Kidney (tissue), 14 donors: Measurements from ENCODE around the gene CREB3L2. TPM values are rescaled to one million over a fixed set of nuclear protein-coding genes. Genes with fewer than 3 reads are reported as not detected.

ENCODE experiments used
- DNase-seq, 5 donors: peaks; one replicate each; pipeline ENCODE4 v3.0.0-alpha.2; 2013 to 2020
- FAIRE-seq: peaks from 2 replicates; lab custom pipeline; 2012; peaks lifted over from hg19 to GRCh38; lab: Jason Lieb, UNC
- H3K27ac ChIP-seq, 2 donors: one replicate each; pipeline ENCODE4 v1.7.0; 2013; ENCODE audit warnings: low read depth in 2 of 2, low read length in 2 of 2, inconsistent platforms in 1 of 2
- H3K27me3 ChIP-seq: one replicate; pipeline ENCODE4 v1.7.1; 2013; ENCODE audit warnings: low read length, inconsistent platforms; ENCODE audit not compliant: control insufficient read depth, insufficient read depth
- H3K36me3 ChIP-seq, 3 donors: one replicate each; pipeline versions ENCODE4 v1.7.0 to v1.7.1; 2013; ENCODE audit warnings: low read length in 3 of 3, control low read depth in 1 of 3, inconsistent platforms in 1 of 3; ENCODE audit not compliant: insufficient read depth in 3 of 3, control insufficient read depth in 2 of 3
- H3K4me1 ChIP-seq, 3 donors: one replicate each; pipeline versions ENCODE4 v1.7.0 to v1.7.1; 2013; ENCODE audit warnings: low read length in 3 of 3, inconsistent platforms in 1 of 3, low read depth in 1 of 3; ENCODE audit not compliant: control insufficient read depth in 2 of 3, insufficient read depth in 2 of 3
- H3K4me3 ChIP-seq, 3 donors: one replicate each; pipeline versions ENCODE4 v1.7.0 to v1.8.1; 2013; ENCODE audit warnings: low read length in 3 of 3, control low read depth in 1 of 3, inconsistent platforms in 1 of 3
- H3K9ac ChIP-seq, 3 donors: one replicate each; pipeline versions ENCODE4 v1.7.0 to v1.7.1; 2013; ENCODE audit warnings: low read length in 3 of 3, control low read depth in 1 of 3, inconsistent platforms in 1 of 3
- H3K9me3 ChIP-seq, 3 donors: one replicate each; pipeline versions ENCODE4 v1.7.0 to v1.7.1; 2013; ENCODE audit warnings: low read length in 3 of 3, control low read depth in 1 of 3, inconsistent platforms in 1 of 3; ENCODE audit not compliant: control insufficient read depth in 2 of 3, insufficient read depth in 1 of 3
- intact Hi-C: fragments of 100-400 bp; cut with DNase I; formaldehyde crosslinking; loops from one replicate; pipeline ENCODE4 v1.11.1; 2022
- polyA plus RNA-seq: library from polyadenylated mRNA; stranded (reverse); fragments of 350-450 nt; fragmentation: Illumina TruSeq; extraction: RNeasy Lipid Tissue Mini Kit (QIAGEN cat#74804); gene quantifications from one replicate; pipeline ENCODE4 v1.2.3, GENCODE V29; 2014; ENCODE audit warnings: low read depth, low replicate concordance; ENCODE audit not compliant: insufficient read depth
- total RNA-seq: library from RNA; stranded (reverse); fragmentation: NEBNext Ultra II Directional; extraction: Animal tissue kit (Norgen Biotek cat#: 25700); gene quantifications from one replicate; pipeline ENCODE4 v1.2.1, GENCODE V29; 2021
- TF ChIP-seq, protein P1 (sequence below): IDR thresholded peaks from 3 replicates; pipeline ENCODE4 v1.5.1; 2012; ENCODE audit warnings: mild to moderate bottlenecking, moderate library complexity, borderline replicate concordance; ENCODE audit not compliant: insufficient read depth; ENCODE audit errors: extremely low read depth
- donor health status: control.
- donor health status: control.
- donor health status: control.
- donor health status: control.
- donor health status: control.
- donor health status: DM: yes; HTN: yes; CAD: no.
- donor health status: Normal renal cell carcinoma (clear cell type).

CREB3L2 gene
- total and polyA plus RNA-seq, 2 donors from 2014 or later = 18.5 to 114 TPM

- TF ChIP-seq, protein P1, sequence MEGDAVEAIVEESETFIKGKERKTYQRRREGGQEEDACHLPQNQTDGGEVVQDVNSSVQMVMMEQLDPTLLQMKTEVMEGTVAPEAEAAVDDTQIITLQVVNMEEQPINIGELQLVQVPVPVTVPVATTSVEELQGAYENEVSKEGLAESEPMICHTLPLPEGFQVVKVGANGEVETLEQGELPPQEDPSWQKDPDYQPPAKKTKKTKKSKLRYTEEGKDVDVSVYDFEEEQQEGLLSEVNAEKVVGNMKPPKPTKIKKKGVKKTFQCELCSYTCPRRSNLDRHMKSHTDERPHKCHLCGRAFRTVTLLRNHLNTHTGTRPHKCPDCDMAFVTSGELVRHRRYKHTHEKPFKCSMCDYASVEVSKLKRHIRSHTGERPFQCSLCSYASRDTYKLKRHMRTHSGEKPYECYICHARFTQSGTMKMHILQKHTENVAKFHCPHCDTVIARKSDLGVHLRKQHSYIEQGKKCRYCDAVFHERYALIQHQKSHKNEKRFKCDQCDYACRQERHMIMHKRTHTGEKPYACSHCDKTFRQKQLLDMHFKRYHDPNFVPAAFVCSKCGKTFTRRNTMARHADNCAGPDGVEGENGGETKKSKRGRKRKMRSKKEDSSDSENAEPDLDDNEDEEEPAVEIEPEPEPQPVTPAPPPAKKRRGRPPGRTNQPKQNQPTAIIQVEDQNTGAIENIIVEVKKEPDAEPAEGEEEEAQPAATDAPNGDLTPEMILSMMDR = no peak
- Histone ChIP-seq H3K4me3 (no peak overlapping the region), H3K27ac (no peak overlapping the region), H3K36me3 (peaks cover 3 to 24% (median 21%) of the 10 kb centered on the region in 3 donors), H3K27me3 (no peaks in the 10 kb centered on the region), H3K9me3 (no peaks in the 10 kb centered on the region), H3K9ac (no peak overlapping the region), H3K4me1 (no peaks in the 10 kb centered on the region)
- intact Hi-C loops = no loop called here
- DNase-seq (no peak), FAIRE-seq (no peak)
These were observed 113.6 kb downstream of the CREB3L2 start for GRCh38 chr7:137888241-137888640.

GRCh38 chr7:137886746-137887145 is 115.1 kb downstream of the CREB3L2 start:
- Histone ChIP-seq H3K27ac (no peak overlapping the region), H3K9me3 (no peaks in the 10 kb centered on the region), H3K36me3 (peaks cover 10 to 31% (median 27%) of the 10 kb centered on the region in 3 donors), H3K9ac (no peak overlapping the region), H3K27me3 (no peaks in the 10 kb centered on the region), H3K4me3 (no peak overlapping the region), H3K4me1 (no peaks in the 10 kb centered on the region)
- no peak for FAIRE-seq
- no peak for DNase-seq
- TF ChIP-seq, protein P1 = no peak
- intact Hi-C loops = no loop called here

DNA sequence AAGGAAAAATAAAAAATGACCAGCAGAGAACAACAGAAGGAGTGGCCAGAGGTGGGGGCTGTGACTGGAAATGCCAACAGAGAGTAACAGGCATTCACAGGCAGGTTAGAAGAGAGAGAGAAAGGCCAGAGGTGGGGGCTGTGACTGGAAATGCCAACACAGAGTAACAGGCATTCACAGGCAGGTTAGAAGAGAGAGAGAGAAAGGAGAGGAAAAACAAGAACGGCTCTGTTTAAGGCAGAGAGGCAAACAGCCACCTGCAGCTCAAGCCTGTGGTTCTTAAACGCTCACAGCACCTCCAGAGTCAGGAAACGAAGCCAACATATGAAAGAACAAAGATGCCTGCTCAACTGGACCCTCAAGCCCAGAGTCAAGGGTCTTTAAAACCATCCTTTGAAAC is 115.6 kb downstream of the CREB3L2 start:
- intact Hi-C loops = no loop called here
- TF ChIP-seq, protein P1 = no peak
- DNase-seq (no peak), FAIRE-seq (no peak)
- Histone ChIP-seq H3K9ac (no peak overlapping the region), H3K9me3 (no peaks in the 10 kb centered on the region), H3K27me3 (no peaks in the 10 kb centered on the region), H3K27ac (no peak overlapping the region), H3K36me3 (peaks cover 10 to 35% (median 30%) of the 10 kb centered on the region in 3 donors), H3K4me3 (no peak overlapping the region), H3K4me1 (no peaks in the 10 kb centered on the region)

DNA sequence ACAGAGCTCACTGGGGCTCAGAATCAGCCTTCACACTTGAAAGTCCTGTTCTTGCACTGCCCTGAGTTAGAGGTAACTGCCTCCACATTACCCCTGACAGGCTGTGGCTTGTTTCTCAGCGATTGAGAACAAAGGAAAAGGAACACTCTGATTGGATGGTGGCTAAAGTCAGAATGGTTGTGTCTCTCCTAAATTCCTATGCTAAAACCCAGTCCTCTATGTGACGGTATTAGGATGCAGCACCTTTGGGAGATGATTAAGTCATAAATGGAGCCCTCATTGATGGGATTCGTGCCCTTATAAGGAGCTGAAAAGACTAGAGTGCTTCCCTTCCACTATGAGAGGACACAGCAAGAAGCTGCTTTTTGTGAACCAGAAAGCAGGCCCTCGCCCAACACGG is 116.2 kb downstream of the CREB3L2 start:
- TF ChIP-seq, protein P1 = no peak
- H3K36me3 ChIP-seq = peaks cover 10 to 39% (median 28%) of the 10 kb centered on the region in 3 donors
- no peak for FAIRE-seq
- H3K9me3 ChIP-seq = no peaks in the 10 kb centered on the region
- H3K4me1 ChIP-seq = no peaks in the 10 kb centered on the region
- no peak for DNase-seq
- H3K27ac ChIP-seq = no peak overlapping the region
- H3K27me3 ChIP-seq = no peaks in the 10 kb centered on the region
- H3K9ac ChIP-seq = no peak overlapping the region
- H3K4me3 ChIP-seq = no peak overlapping the region
- intact Hi-C loops = no loop called here
